Measurements from ENCODE around the gene GPR15.

DNA sequence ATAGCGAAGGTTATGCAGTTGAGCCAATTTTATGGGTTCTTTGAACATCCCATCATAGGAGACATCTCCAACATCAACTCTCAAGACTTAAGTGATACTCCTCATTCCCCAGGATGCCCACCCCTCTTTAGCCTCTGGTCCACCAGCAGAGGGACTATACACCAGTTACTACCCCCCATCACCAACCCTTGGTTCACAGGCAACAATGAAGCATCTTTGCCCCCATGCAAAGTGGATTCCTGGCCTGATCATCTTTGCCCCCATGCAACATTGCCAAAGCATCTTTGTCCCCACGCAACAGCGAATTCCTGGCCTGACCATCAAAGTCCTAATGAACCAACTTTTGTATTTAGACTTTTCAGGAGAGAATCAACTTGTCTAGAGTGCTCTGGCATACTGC, 19.1 kb downstream of the GPR15 start:
- TF ChIP-seq EZH2 (IDR thresholded peaks at IDR 0.05; ENCODE audit: insufficient read depth, poor library complexity, severe bottlenecking): no peak
- TF ChIP-seq EZH2phosphoT487 (IDR thresholded peaks at IDR 0.05; ENCODE audit: insufficient read depth, low read depth): no peak
